ENCODE measurements around the gene DVL1.

- TF ChIP-seq EZH2phosphoT487 (IDR thresholded peaks at IDR 0.05; ENCODE audit: insufficient read depth, low read depth): no peak
- TF ChIP-seq EZH2 (IDR thresholded peaks at IDR 0.05; ENCODE audit: insufficient read depth, poor library complexity, severe bottlenecking): no peak
Observed at GRCh38 chr1:1357871-1358432, 8.7 kb upstream of the DVL1 start.
